NCI-H82 treated with DMSO at 0.1 percent for 48 hours (cell line): ENCODE results near the gene PLOD1.

Experiments
- DNase-seq: peaks from one replicate; lab custom pipeline; 2025; ENCODE audit not compliant: unreplicated experiment; lab: John Stamatoyannopoulos, UW

Gene PLOD1

DNA sequence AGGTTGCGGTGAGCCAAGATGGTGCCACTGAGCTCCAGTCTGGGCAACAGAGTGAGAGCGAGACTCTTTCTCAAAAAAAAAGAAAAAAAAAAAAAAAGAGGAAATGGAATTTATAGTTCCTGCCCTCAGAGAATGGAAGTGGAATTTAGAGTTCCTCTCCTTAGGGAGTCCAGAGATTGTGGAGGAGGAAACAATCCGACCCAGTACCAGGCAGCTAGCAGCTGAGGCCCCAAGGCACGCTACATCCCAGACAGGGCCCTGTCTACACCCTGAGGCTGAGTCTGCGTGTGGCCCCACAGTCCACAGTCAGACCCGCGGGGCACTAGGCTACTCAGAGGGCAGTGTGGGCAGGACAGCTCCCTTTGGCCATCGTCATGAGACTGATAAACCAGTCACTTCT lies 43.8 kb downstream of the PLOD1 start:
- DNase-seq = no peak

DNA sequence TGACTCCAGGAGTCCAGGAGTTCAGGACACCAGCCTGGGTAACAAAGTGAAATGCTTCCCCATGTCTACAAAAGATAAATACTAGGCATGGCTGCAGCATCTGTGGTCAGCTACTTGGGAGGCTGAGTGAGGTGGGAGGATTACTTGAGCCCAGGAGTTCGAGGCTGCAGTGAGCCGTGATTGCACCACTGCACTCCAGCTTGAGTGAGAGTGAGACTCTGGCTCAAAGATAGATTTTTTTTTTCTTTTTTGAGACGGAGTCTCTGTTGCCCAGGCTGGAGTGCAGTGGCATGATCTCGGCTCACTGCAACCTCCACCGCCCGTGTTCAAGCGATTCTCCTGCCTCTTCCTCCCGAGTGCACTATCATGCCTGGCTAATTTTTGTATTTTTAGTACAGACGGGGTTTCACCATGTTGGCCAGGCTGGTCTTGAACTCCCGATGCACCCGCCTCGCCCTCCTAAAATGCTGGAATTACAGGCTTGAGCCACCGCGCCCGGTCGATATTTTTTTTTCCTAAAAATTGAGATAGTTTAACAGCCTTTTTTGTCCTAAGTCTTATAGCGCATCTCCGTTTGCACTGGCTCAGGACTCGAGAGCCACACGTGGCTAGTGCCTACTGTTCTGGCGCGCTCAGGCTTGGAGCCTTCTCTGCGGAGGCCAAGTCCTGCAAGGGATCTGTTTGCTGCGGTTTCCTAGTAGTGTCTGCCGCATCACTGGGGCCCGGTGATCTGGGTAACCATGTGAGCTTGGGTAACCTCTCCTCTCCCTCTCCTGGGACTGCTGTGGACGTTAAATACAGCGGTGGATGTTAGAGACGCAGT lies 44.7 kb downstream of the PLOD1 start:
- no peak for DNase-seq

DNA sequence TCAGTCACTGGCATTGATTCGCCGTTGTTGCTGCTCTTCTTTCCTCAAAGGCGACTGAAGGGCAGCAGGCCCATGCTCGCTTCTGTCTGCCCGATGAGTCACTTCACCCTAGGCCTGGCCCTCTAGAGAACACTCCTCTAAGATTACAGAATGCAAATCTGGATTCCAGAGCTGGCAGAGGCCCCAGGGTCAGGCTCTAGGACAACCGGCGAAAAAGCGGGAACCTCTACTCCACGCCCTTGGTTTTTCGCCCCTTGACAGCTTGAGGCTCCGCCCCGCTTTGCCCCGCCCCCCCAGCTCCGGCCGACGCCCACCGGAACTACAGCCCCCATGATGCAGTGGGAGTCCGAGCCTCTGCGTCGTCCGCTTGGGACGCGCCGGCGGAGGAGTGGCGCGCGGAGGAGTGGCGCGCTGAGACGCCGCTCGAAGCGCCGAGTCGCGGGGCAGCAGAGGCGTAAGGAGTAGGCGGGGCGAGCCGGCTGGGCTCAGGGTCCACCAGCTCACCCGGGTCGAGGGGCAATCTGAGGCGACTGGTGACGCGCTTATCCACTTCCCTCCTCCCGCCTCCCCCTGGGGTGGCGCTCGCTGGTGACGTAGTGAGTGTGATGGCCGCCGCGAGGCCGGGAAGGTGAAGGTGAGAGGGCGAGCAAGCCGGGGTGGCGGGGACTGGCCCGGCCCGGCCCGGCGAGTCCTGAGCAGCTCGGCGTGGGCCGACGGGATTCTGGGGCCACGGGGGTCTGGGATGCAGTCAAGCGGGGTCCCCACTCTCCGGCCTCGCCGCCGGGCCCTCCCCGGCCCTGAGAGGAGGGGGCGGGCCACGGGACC lies 45.5 kb downstream of the PLOD1 start, which contains the start of gene MFN2:
TSS of gene MFN2 (plus strand) at position 594 of the 825 bp plus-strand sequence. CDS start 8,725 bp downstream, outside the sequence.
- DNase-seq = peak; percentile 96

DNA sequence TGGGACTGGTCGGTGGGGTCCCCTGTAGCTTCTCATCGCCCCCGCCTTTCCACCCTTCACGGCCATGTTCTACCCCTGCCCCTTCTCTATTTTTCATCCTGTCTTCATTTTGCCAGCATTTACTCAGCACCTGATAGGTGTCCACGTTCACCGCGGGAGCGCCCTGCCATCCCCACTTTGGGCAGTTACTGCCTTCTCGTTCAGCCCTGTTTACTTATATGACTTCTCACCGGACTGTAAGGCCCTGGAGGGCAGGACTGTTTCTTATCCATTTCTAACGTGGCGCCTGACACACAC lies 46.1 kb downstream of the PLOD1 start:
- DNase-seq = no peak

DNA sequence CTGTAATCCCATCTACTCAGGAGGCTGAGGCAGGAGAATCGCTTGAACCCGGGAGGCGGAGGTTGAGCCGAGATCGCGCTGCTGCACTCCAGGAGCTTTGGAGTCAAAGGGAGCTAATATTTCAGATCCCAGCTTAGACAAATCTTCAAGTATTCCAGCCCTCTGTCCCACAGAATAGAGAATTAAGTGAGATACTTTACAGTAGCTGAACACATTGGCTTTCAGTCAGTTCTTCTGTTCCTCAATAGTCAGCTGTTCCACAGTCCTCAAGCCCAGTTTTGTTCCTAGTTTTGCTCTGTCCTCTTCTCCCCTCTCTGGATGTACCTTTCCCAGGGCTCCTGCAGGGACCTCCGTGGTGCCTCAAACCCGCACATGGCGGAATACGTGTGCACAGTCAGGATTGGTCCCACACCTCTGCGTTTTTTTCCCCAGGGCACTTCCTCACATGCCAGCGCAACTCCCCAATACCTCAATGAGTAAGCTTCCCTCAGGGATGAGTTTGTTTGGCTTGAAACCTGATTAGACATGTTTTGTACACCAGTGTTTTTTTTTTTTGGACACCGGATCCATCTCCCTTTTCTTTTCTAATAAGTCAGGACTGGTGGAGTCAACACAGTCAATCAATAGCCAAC lies 47.0 kb downstream of the PLOD1 start:
- no peak for DNase-seq

DNA sequence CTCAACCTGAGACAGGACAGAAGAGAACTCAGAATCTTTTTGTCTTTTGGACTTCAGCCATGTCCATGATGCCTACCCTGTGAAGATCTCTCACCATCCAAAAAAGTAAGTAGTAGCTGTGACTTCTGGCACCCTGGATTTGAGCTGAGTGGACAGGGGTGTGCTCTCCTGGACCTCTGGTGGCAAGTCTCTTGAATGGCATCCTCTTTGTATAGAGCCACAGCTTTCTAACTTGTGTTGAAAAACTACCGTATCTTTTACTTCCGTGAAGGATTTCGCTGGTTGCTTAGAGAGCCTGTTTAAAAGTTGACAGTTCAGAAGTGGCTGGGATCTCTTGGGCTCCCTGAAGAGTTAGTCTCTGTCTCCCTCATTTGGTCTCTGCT lies 47.5 kb downstream of the PLOD1 start:
- no peak for DNase-seq

DNA sequence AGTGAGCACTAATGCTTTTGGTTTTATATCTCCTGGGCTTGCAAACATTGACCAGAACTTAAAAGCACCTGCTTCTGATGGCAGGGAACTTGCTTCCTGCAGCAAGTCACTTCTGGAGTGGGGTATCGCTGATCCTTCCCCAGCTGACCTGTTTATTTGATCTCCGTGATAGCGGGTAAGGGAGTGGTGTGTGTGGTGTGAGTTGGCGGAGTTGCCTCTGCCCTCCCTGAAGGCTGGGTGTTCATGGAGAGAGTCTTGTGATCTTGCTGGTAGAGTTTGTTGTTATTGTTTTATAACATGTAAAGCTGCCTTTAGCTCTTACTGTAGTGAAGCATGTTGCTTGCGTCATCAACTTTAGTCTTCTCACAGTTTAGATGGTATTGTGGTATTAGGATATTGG lies 49.6 kb downstream of the PLOD1 start:
- no peak for DNase-seq

DNA sequence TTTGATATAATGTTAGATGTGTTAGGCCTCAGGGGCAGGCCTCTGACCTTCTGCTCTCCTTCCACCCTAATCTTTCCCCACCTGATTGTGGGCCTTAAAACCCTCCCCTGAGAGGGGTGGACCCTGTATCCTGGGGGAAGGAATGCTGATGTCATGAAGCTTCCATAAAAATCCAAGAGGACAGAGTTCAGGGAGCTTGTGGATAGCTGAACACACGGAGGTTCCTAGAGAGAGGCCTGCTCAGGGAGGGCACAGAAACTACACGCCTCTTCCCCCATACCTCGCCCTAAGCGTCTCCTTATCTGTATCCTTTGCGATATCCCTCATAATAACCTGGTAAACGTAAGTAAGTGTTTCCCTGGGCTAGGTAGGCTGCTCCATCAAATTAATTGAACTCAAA lies 50.1 kb downstream of the PLOD1 start:
- DNase-seq = no peak

DNA sequence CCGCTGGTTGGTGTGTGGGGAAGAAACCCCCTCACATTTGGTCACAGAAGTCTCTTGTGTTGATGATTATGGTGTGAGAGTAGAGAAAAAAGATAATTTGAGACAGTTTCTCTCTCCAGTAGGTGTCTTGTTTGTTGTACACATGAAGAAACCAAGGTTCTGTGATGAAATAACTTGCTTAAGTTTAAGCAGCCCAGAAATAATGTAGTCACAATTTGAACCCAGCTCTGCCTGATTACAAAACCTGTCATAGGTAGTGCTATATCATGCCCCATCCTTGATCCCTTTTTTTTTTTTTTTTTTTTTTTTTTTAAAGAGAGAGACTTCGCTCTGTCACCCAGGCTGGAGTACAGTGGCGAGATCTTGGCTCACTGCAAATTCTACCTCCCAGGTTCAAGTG lies 50.7 kb downstream of the PLOD1 start:
- DNase-seq = no peak

DNA sequence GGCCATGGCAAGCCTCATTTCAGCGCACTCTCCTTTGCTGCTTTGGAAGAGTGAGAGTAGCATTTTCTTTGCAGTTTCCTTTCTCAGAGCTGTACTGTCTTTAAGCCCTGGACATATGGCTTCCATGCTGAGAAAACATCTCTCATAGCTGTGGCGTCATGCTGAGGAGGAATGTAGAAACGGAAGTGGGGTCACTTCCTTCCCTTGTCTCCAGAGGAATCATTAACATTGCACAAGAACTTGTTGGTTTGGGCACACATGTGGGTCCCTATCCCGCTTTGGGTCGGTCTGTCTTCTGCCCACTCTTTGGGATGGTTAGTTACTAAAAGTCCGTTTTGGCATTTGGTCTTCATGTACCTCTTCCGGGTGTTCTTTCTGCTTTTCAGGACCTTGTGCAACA lies 51.3 kb downstream of the PLOD1 start:
- no peak for DNase-seq

DNA sequence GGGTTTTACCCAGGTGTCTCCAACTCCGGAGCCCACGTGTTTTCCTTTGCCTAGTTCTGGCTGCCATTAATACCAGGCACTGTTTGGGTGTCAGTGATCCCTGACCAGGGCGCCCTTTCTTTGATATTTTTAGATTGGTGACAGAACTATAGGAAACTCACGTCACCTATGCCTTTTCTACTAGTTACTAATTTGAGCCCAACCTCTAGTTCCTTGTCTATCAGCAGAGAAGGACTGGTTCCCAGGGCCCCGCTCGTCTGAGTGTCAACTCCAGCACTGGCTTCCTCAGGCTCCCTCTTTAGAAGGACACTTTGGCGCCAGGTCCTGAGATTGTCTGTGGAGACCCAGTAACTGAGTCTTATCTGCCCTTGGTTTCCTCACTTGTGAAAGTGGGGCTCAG lies 55.2 kb downstream of the PLOD1 start:
- no peak for DNase-seq

DNA sequence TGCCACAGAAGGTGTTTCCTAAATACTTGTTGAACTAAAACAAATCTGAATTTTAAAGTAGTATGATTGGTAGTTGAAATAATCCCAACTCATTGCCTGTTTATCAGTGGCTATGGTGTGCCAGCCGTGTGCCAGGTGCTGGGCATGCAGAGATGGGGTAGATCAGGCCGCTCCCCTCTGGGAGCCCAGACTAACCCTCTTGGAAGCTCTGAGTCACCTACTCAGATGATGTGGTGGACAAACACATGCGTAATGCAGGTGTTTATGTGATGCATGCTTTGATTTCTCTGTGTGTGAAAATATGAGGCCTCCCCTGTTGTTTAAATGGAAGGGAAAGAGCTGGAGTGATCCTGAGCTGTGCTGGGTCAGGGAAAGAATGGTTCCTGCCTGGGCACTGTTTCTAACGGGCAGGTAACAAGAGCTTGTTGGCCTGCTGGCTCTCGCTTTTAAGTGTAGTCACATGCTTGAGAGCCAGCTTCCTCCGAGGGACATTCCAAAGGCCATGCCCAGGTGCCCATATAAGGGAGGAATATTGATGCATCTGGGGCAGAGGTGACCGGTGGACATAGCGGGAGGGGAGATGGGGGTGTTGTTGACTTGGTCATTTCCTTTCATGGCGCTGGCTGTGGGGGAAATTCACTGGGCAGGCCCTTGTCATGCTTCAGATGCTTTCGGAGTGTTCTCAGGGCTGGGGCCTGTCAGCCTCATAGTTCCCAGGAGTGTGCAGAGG lies 56.0 kb downstream of the PLOD1 start:
- no peak for DNase-seq

DNA sequence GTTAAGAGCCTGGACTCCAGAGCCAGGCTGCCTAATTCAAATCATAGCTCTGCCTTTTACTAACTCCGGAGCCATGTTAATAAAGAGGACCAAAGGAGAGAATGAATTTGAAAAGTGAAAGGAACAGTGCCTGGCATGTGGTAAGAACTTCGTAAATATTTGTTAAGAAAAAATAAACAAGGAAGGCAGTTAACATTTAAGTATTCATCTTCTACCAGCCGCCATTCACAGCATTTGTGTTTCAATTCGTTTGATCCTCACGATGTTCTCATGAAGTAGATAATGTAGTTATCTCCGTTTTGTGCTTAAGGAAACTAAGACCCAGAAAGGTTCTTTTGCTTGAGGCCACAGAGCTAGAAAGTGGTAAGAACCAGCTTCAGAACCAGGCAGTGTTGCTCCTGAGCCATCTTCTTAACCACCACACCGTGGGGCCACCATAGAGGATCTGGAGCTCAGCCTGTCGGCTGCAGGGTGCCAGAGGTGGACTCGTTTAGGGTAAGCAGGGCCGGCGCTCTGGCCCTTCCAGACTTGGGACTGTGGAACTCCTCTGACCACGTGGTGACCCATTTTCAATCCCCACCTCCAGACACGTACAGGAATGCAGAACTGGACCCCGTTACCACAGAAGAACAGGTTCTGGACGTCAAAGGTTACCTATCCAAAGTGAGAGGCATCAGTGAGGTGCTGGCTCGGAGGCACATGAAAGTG lies 57.6 kb downstream of the PLOD1 start:
- DNase-seq = no peak

DNA sequence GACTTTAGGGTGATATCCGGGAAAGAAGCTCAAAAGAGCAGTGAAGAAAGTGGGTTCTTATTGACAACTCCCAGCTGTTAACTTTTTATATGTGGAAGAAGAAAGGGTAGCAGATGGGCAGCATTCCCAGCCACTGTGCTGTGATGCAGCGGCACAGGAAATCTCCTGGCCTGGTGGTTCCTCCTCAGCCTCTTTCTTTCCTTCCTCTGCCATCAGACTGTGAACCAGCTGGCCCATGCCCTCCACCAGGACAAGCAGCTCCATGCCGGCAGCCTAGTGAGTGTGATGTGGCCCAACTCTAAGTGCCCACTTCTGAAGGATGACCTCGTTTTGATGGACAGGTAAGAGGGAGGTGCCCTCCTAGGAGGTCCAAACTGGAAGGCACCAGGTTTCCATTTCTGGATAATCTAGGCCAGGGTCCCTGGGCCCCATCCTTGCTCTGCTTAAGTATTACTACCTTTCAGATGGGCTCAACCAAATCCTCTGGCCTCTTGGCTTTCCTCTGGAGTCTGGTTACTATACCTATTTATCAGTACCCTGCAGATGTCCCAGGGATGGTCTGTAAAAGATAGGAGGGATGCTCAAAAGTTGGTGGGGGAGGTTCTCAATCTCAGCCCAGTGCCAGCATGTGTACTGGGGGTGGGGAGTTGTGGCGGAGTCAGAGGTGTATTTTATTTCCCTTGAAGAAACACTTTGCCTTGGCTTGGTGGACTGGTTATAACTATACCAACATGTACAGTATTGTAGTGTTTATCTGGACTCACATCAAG lies 62.7 kb downstream of the PLOD1 start:
- DNase-seq = no peak

DNA sequence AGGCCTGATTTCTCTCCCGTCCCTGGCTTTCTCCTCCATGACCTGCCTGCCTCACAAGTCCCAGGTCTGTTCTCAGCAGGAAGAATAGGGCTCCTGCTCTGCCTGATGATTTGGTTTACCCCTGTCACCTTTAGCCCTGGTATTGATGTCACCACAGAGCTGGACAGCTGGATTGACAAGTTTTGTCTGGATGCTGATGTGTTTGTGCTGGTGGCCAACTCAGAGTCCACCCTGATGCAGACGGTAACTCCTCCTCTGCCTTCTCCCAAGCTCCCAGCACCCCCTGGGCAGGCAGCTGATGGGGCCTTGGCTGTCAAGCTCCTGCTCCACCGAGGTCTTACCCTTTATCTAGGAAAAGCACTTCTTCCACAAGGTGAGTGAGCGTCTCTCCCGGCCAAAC lies 64.1 kb downstream of the PLOD1 start:
- no peak for DNase-seq

DNA sequence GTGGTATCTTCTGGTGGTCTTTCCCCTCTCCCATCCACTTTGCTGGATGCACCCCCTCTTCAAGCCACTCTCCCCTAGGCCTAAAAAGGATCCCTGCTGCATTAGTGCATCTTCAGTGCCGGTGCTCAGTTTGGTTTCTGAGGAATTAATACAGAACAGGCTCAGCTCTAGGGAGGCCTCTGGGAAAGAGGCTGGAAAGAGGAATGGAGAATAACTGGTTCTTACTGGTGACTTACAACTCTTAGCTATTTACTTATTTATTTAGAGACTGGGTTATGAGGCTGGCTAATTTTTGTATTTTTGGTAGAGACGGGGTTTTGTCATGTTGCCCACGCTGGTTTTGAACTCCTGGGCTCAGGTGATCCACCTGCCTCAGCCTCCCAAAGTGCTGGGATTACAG lies 64.7 kb downstream of the PLOD1 start:
- DNase-seq = no peak

DNA sequence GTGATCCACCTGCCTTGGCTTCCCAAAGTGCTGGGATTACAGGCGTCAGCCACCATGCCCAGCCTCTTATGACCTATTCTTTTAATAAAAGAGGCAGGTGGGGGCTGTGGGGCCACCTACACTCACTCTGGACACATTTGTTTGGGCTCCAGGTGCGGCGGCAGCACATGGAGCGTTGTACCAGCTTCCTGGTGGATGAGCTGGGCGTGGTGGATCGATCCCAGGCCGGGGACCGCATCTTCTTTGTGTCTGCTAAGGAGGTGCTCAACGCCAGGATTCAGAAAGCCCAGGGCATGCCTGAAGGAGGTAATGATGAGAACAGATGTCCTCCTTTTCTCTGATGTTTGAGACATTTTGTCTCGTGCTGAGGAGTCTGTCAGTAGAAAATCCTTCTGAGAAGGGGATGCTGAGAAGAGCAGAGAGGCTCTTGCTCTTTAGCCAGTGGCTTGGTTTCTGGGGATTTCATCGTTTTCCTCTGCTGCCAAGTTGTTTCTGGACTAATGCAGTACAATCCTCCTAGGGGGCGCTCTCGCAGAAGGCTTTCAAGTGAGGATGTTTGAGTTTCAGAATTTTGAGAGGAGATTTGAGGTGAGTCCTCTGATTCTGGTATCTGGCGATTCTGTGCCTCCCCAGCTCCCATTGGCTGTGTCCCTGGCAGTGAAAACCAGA lies 66.9 kb downstream of the PLOD1 start:
- DNase-seq = no peak

DNA sequence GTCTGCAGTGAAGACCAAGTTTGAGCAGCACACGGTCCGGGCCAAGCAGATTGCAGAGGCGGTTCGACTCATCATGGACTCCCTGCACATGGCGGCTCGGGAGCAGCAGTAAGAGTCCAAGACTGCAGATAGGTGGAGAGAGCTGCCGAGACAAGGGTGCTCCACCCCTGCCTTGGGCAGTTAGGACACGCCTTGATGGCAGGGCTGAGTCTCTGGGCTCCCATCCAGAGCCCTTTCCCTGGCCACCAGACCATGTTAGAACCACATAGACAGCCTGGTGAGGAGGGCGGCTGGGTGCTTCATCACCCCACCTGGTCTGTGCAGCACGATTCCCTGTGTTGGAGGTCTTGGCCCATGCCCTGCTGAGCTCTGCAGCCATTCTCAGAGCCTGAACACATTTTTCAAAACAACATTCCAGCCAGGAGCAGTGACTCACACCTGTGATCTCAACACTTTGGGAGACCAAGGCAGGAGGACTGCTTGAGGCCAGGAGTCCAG lies 67.5 kb downstream of the PLOD1 start:
- DNase-seq = no peak

DNA sequence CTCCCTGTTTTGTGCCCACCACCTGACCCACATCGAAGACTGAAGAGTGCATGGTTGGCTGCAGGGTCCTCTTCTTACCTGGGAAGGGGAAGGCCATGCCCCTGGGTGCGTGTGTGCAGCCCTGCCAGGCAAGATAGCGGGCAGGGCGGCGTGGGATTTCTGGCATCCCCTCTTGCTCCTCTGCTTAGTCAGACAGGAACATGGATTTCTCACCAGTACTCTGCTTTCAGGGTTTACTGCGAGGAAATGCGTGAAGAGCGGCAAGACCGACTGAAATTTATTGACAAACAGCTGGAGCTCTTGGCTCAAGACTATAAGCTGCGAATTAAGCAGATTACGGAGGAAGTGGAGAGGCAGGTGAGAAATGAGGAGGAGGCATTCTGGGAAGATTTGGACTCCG lies 69.2 kb downstream of the PLOD1 start:
- DNase-seq = peak; percentile 47
